ENCODE data around the gene SVIL. TPM values are rescaled to one million over a fixed set of nuclear protein-coding genes. Genes with fewer than 3 reads are reported as not detected.

SVIL gene
- total RNA-seq, 1 experiment from 2014 or later: 15.3 TPM

GRCh38 chr10:29668628-29669027, 33.9 kb upstream of the SVIL start:
- Histone ChIP-seq H4K8ac (replicated peaks; ENCODE audit: insufficient read length, low read depth, low read length) (no peak overlapping the region), H3K4me2 (ENCODE audit: insufficient read depth, insufficient read length, low read length) (no peak overlapping the region), H3K56ac (ENCODE audit: insufficient read length, low read depth, low read length) (no peak overlapping the region), H2BK15ac (ENCODE audit: low read depth, low read length) (no peak overlapping the region), H2BK12ac (ENCODE audit: insufficient read length, low read depth, low read length) (no peak overlapping the region), H3K4me1 (ENCODE audit: insufficient read depth, low read length) (peaks cover 6% of the 10 kb centered on the region), H2AFZ (ENCODE audit: low read length) (no peak overlapping the region), H4K5ac (ENCODE audit: insufficient read length, low read depth, low read length) (no peak overlapping the region), H3K27ac (ENCODE audit: insufficient read length, low read depth, low read length) (no peak overlapping the region), H3K4ac (ENCODE audit: low read depth, low read length) (no peak overlapping the region), H3K14ac (ENCODE audit: insufficient read depth, low read length) (no peak overlapping the region), H4K20me1 (ENCODE audit: control insufficient read depth, insufficient read depth, insufficient read length) (no peaks in the 10 kb centered on the region), H3K9me3 (ENCODE audit: control insufficient read depth, low read depth, low read length) (no peaks in the 10 kb centered on the region), H3K79me1 (ENCODE audit: insufficient read depth, low read depth, low read length, poor library complexity, severe bottlenecking) (no peaks in the 10 kb centered on the region), H3K27me3 (ENCODE audit: insufficient read depth, low read length) (no peaks in the 10 kb centered on the region), H3K23ac (ENCODE audit: insufficient read length, low read depth, low read length) (no peak overlapping the region), H3K9ac (ENCODE audit: extremely low read depth, insufficient read length, low read length) (no peak overlapping the region), H2AK5ac (ENCODE audit: insufficient read length, low read length) (no peak overlapping the region), H3K23me2 (ENCODE audit: insufficient read length, low read depth, low read length, poor library complexity, severe bottlenecking) (no peaks in the 10 kb centered on the region), H3T11ph (ENCODE audit: low read length) (no peak overlapping the region), H2BK120ac (ENCODE audit: low read depth, low read length, poor library complexity, severe bottlenecking) (no peak overlapping the region), H4K91ac (ENCODE audit: insufficient read length, low read depth, low read length) (no peak overlapping the region), H2BK20ac (ENCODE audit: low read depth, low read length, poor library complexity, severe bottlenecking) (no peak overlapping the region), H3K79me2 (ENCODE audit: insufficient read depth, low read length) (no peaks in the 10 kb centered on the region), H2BK5ac (ENCODE audit: insufficient read length, low read length) (no peak overlapping the region), H3K18ac (ENCODE audit: insufficient read length, low read depth, low read length) (no peak overlapping the region)
- WGBS (ENCODE audit: extremely low coverage, insufficient read length, low lambda C conversion rate): no CpG with 5 or more reads among the region's 4 CpGs
- peaks cover 4 to 5% of the 10 kb centered on the region in 2 experiments; a peak in 4 of 5 replicates for H3K9me3 Mint-ChIP-seq
- peaks cover 5 to 10% (median 9%) of the 10 kb centered on the region in 3 experiments for H3K36me3 Mint-ChIP-seq (ENCODE audit: insufficient read depth in 1 of 3, low read depth in 3 of 3)
- H3K27me3 Mint-ChIP-seq (ENCODE audit: low read depth): no peaks in the 10 kb centered on the region
- peaks cover 31 to 41% of the 10 kb centered on the region in 2 experiments for H3K4me1 Mint-ChIP-seq
- TF ChIP-seq, protein P1, sequence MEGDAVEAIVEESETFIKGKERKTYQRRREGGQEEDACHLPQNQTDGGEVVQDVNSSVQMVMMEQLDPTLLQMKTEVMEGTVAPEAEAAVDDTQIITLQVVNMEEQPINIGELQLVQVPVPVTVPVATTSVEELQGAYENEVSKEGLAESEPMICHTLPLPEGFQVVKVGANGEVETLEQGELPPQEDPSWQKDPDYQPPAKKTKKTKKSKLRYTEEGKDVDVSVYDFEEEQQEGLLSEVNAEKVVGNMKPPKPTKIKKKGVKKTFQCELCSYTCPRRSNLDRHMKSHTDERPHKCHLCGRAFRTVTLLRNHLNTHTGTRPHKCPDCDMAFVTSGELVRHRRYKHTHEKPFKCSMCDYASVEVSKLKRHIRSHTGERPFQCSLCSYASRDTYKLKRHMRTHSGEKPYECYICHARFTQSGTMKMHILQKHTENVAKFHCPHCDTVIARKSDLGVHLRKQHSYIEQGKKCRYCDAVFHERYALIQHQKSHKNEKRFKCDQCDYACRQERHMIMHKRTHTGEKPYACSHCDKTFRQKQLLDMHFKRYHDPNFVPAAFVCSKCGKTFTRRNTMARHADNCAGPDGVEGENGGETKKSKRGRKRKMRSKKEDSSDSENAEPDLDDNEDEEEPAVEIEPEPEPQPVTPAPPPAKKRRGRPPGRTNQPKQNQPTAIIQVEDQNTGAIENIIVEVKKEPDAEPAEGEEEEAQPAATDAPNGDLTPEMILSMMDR (conservative IDR thresholded peaks at IDR 0.05): no peak
- H3K27ac Mint-ChIP-seq: peak overlapping the region in 2 of 3 experiments; percentile 11 to 93; a peak in 2 of 7 replicates
- no peak for DNase-seq
- no peak overlapping the region for H3K4me3 Mint-ChIP-seq
